HG02610 (cell line): ENCODE measurements around the gene CACNA2D1.
"Not testable (repeated sequence)": the region's sequence is repeated elsewhere in the genome, so short reads cannot be mapped to it uniquely, and the experiment has no call there.

Experiments
- ATAC-seq: cut with Tn5 transposase; IDR thresholded peaks from one replicate; pipeline ENCODE4 v1.9.1; 2021; ENCODE audit warnings: mild to moderate bottlenecking, moderate library complexity; ENCODE audit not compliant: unreplicated experiment

Gene CACNA2D1

GRCh38 chr7:82393840-82394220 is 49.7 kb downstream of the CACNA2D1 start:
- no peak for ATAC-seq

- ATAC-seq: no peak
Observed at GRCh38 chr7:82393076-82393839, 50.3 kb downstream of the CACNA2D1 start.

- ATAC-seq: no peak
Observed at GRCh38 chr7:82390936-82391335, 52.6 kb downstream of the CACNA2D1 start.

- no peak for ATAC-seq
Observed at GRCh38 chr7:82389876-82390275, 53.7 kb downstream of the CACNA2D1 start.

- ATAC-seq: no peak
Observed at GRCh38 chr7:82388138-82388537, 55.4 kb downstream of the CACNA2D1 start.

GRCh38 chr7:82386571-82386970 is 57.0 kb downstream of the CACNA2D1 start:
- ATAC-seq: not testable (repeated sequence)

GRCh38 chr7:82384779-82385178 is 58.8 kb downstream of the CACNA2D1 start:
- ATAC-seq: no peak

- peak; percentile 79 for ATAC-seq
Observed at GRCh38 chr7:82384051-82384464, 59.5 kb downstream of the CACNA2D1 start.

GRCh38 chr7:82382276-82382675 is 61.3 kb downstream of the CACNA2D1 start:
- ATAC-seq: no peak

GRCh38 chr7:82376739-82377138 is 66.8 kb downstream of the CACNA2D1 start:
- ATAC-seq: no peak

- ATAC-seq: no peak
Observed at GRCh38 chr7:82375713-82376112, 67.9 kb downstream of the CACNA2D1 start.

- no peak for ATAC-seq
Observed at GRCh38 chr7:82375129-82375528, 68.4 kb downstream of the CACNA2D1 start.

- no peak for ATAC-seq
Observed at GRCh38 chr7:82373926-82374635, 69.5 kb downstream of the CACNA2D1 start.

- ATAC-seq: no peak
Observed at GRCh38 chr7:82364671-82365070, 78.9 kb downstream of the CACNA2D1 start.

GRCh38 chr7:82364048-82364447 is 79.5 kb downstream of the CACNA2D1 start:
- no peak for ATAC-seq

GRCh38 chr7:82362129-82362706 is 81.4 kb downstream of the CACNA2D1 start:
- ATAC-seq: no peak

GRCh38 chr7:82360591-82361368 is 82.8 kb downstream of the CACNA2D1 start:
- no peak for ATAC-seq

- no peak for ATAC-seq
Observed at GRCh38 chr7:82359426-82359825, 84.2 kb downstream of the CACNA2D1 start.

GRCh38 chr7:82358923-82359322 is 84.7 kb downstream of the CACNA2D1 start:
- no peak for ATAC-seq

GRCh38 chr7:82358009-82358578 is 85.5 kb downstream of the CACNA2D1 start:
- ATAC-seq: no peak

- no peak for ATAC-seq
Observed at GRCh38 chr7:82348251-82348650, 95.3 kb downstream of the CACNA2D1 start.
